HEK293 (cell line): Measurements from ENCODE around the gene USP7.

Experiments
- BCL11B ChIP-seq: fragments of 450-650 bp; formaldehyde crosslinking; IDR thresholded peaks from 2 replicates; pipeline ENCODE4 v1.5.1; 2016; ENCODE audit warnings: low read depth, missing biosample characterization, missing genetic modification characterization
- GFI1B ChIP-seq: fragments of 450-650 bp; formaldehyde crosslinking; IDR thresholded peaks from 2 replicates; pipeline ENCODE4 v1.5.1; 2016; ENCODE audit warnings: missing biosample characterization, missing genetic modification characterization
- GLI4 ChIP-seq: fragments of 450-650 bp; formaldehyde crosslinking; IDR thresholded peaks from 2 replicates; pipeline ENCODE4 v1.5.1; 2016; ENCODE audit warnings: missing biosample characterization, missing genetic modification characterization
- KLF7 ChIP-seq: fragments of 450-650 bp; formaldehyde crosslinking; IDR thresholded peaks from 2 replicates; pipeline ENCODE4 v1.5.1; 2016; ENCODE audit warnings: missing biosample characterization, missing genetic modification characterization, borderline replicate concordance
- MYNN ChIP-seq: fragments of 450-650 bp; formaldehyde crosslinking; IDR thresholded peaks from 2 replicates; pipeline ENCODE4 v1.5.1; 2016; ENCODE audit warnings: missing biosample characterization, missing genetic modification characterization, borderline replicate concordance
- PRDM2 ChIP-seq: fragments of 450-650 bp; formaldehyde crosslinking; IDR thresholded peaks from 2 replicates; pipeline ENCODE4 v1.5.1; 2016; ENCODE audit warnings: missing biosample characterization, missing genetic modification characterization, borderline replicate concordance
- RBAK ChIP-seq: fragments of 450-650 bp; formaldehyde crosslinking; IDR thresholded peaks from 2 replicates; pipeline ENCODE4 v1.5.1; 2016; ENCODE audit warnings: missing biosample characterization, missing genetic modification characterization
- WT1 ChIP-seq: fragments of 450-650 bp; formaldehyde crosslinking; IDR thresholded peaks from 2 replicates; pipeline ENCODE4 v1.5.1; 2016; ENCODE audit warnings: missing biosample characterization, missing genetic modification characterization
- YY1 ChIP-seq: fragments of 450-650 bp; formaldehyde crosslinking; IDR thresholded peaks from 2 replicates; pipeline ENCODE4 v1.5.1; 2018; ENCODE audit warnings: missing biosample characterization, missing genetic modification characterization
- ZBTB1 ChIP-seq: fragments of 450-650 bp; formaldehyde crosslinking; IDR thresholded peaks from 2 replicates; pipeline ENCODE4 v1.5.1; 2016; ENCODE audit warnings: missing biosample characterization, missing genetic modification characterization
- ZBTB11 ChIP-seq: fragments of 450-650 bp; formaldehyde crosslinking; conservative IDR thresholded peaks from 2 replicates; pipeline ENCODE4 v1.5.1; 2016; ENCODE audit warnings: low read depth, missing biosample characterization, missing genetic modification characterization
- ZBTB26 ChIP-seq: fragments of 450-650 bp; formaldehyde crosslinking; optimal IDR thresholded peaks from 2 replicates; pipeline ENCODE3; 2016; ENCODE audit warnings: missing biosample characterization, mild to moderate bottlenecking, missing genetic modification characterization
- ZBTB7A ChIP-seq: fragments of 450-650 bp; formaldehyde crosslinking; IDR thresholded peaks from 2 replicates; pipeline ENCODE4 v1.5.1; 2016; ENCODE audit warnings: low read depth, missing biosample characterization, missing genetic modification characterization
- ZFHX2 ChIP-seq: fragments of 450-650 bp; formaldehyde crosslinking; conservative IDR thresholded peaks from 2 replicates; pipeline ENCODE4 v1.5.1; 2016; ENCODE audit warnings: missing biosample characterization, missing genetic modification characterization
- ZIC2 ChIP-seq: fragments of 450-650 bp; formaldehyde crosslinking; IDR thresholded peaks from 2 replicates; pipeline ENCODE4 v1.5.1; 2016; ENCODE audit warnings: missing biosample characterization, missing genetic modification characterization
- ZNF121 ChIP-seq: fragments of 450-650 bp; formaldehyde crosslinking; IDR thresholded peaks from 2 replicates; pipeline ENCODE4 v1.5.1; 2016; ENCODE audit warnings: missing biosample characterization, missing genetic modification characterization
- ZNF157 ChIP-seq: fragments of 450-650 bp; formaldehyde crosslinking; IDR thresholded peaks from 2 replicates; pipeline ENCODE4 v1.5.1; 2016; ENCODE audit warnings: missing biosample characterization, missing genetic modification characterization
- ZNF18 ChIP-seq: fragments of 450-650 bp; formaldehyde crosslinking; IDR thresholded peaks from 2 replicates; pipeline ENCODE4 v1.5.1; 2016; ENCODE audit warnings: missing biosample characterization, missing genetic modification characterization
- ZNF223 ChIP-seq: fragments of 450-650 bp; formaldehyde crosslinking; IDR thresholded peaks from 2 replicates; pipeline ENCODE4 v1.5.1; 2016; ENCODE audit warnings: missing biosample characterization, missing genetic modification characterization
- ZNF324 ChIP-seq: fragments of 450-650 bp; formaldehyde crosslinking; IDR thresholded peaks from 2 replicates; pipeline ENCODE4 v1.5.1; 2016; ENCODE audit warnings: missing biosample characterization, missing genetic modification characterization
- ZNF362 ChIP-seq: fragments of 450-650 bp; formaldehyde crosslinking; IDR thresholded peaks from 2 replicates; pipeline ENCODE4 v1.5.1; 2016; ENCODE audit warnings: missing biosample characterization, missing genetic modification characterization
- ZNF394 ChIP-seq: fragments of 450-650 bp; formaldehyde crosslinking; IDR thresholded peaks from 2 replicates; pipeline ENCODE4 v1.5.1; 2016; ENCODE audit warnings: missing biosample characterization, missing genetic modification characterization, mild to moderate bottlenecking, moderate library complexity, borderline replicate concordance
- ZNF416 ChIP-seq: fragments of 450-650 bp; formaldehyde crosslinking; IDR thresholded peaks from 2 replicates; pipeline ENCODE4 v1.5.1; 2016; ENCODE audit warnings: missing biosample characterization, missing genetic modification characterization
- ZNF560 ChIP-seq: fragments of 450-650 bp; formaldehyde crosslinking; IDR thresholded peaks from 2 replicates; pipeline ENCODE4 v1.5.1; 2017; ENCODE audit warnings: missing biosample characterization, missing genetic modification characterization, borderline replicate concordance
- ZNF621 ChIP-seq: fragments of 450-650 bp; formaldehyde crosslinking; IDR thresholded peaks from 2 replicates; pipeline ENCODE4 v1.5.1; 2017; ENCODE audit warnings: missing biosample characterization, missing genetic modification characterization
- ZNF626 ChIP-seq: fragments of 450-650 bp; sonication (Bioruptor Pico); formaldehyde crosslinking; IDR thresholded peaks from 2 replicates; pipeline ENCODE4 v1.5.1; 2018; ENCODE audit warnings: missing biosample characterization, missing genetic modification characterization, inconsistent platforms
- ZNF654 ChIP-seq: fragments of 450-650 bp; formaldehyde crosslinking; IDR thresholded peaks from 2 replicates; pipeline ENCODE4 v1.5.1; 2016; ENCODE audit warnings: low read depth, missing biosample characterization, missing genetic modification characterization

USP7 gene

GRCh38 chr16:8868416-8869211 lies 95.1 kb downstream of the USP7 start, which contains the start of gene CARHSP1 (continued):
- no peak for TF ChIP-seq BCL11B
- no peak for TF ChIP-seq ZNF223 (tag by site-specific recombination)
- no peak for TF ChIP-seq GLI4 (tag by site-specific recombination)
- peak; percentile 17; the same call in 1 of the 2 replicates for TF ChIP-seq ZFHX2 (tag by site-specific recombination)
- TF ChIP-seq MYNN (tag by site-specific recombination), result no peak
- TF ChIP-seq ZBTB11 (tag by site-specific recombination), result peak; percentile 88
- no peak for TF ChIP-seq WT1 (tag by site-specific recombination)
- TF ChIP-seq ZNF416 (tag by site-specific recombination), result no peak
- TF ChIP-seq ZNF324 (tag by site-specific recombination), result 0 out of 2 replicates have a peak, but pooled peaks have one; percentile 24
- TF ChIP-seq ZNF654 (tag by site-specific recombination), result no peak
- no peak for TF ChIP-seq ZNF621 (tag by site-specific recombination)
- TF ChIP-seq ZNF362 (tag by site-specific recombination), result no peak
- no peak for TF ChIP-seq ZBTB1 (tag by site-specific recombination)
- TF ChIP-seq PRDM2, result no peak
- TF ChIP-seq YY1, result no peak
- peak; percentile 66 for TF ChIP-seq ZBTB26 (tag by site-specific recombination)
- TF ChIP-seq RBAK, result no peak
- TF ChIP-seq ZNF157, result no peak
- peak; percentile 78 for TF ChIP-seq KLF7
- TF ChIP-seq ZNF18, result no peak
- TF ChIP-seq ZNF394 (tag by site-specific recombination), result peak; percentile 40; the same call in 1 of the 2 replicates
- no peak for TF ChIP-seq ZNF626
- no peak for TF ChIP-seq ZNF560 (tag by site-specific recombination)
- TF ChIP-seq ZIC2, result peak; percentile 93
- no peak for TF ChIP-seq ZNF121 (tag by site-specific recombination)
- 0 out of 2 replicates have a peak, but pooled peaks have one; percentile 67 for TF ChIP-seq ZBTB7A (tag by site-specific recombination)
- TF ChIP-seq GFI1B (tag by site-specific recombination), result 0 out of 2 replicates have a peak, but pooled peaks have one; percentile 6
